A549 (cell line): ENCODE measurements around the gene NKIRAS1. TPM values are rescaled to one million over a fixed set of nuclear protein-coding genes. Genes with fewer than 3 reads are reported as not detected.

ENCODE experiments used
- BHLHE40 ChIP-seq: IDR thresholded peaks from 2 replicates; pipeline ENCODE4 v1.6.1; 2012; ENCODE audit warnings: low read depth, low read length, inconsistent platforms
- CBX8 ChIP-seq: fragments of 200-600 bp; sonication (generic); IDR thresholded peaks from 2 replicates; pipeline ENCODE4 v1.6.1; 2016
- CHD2 ChIP-seq: fragments of 150-350 bp; IDR thresholded peaks from 2 replicates; pipeline ENCODE4 v1.6.1; 2014; ENCODE audit warnings: low read length; ENCODE audit not compliant: partially characterized antibody
- EHF ChIP-seq: fragments of 250-450 bp; sonication (Bioruptor Pico); IDR thresholded peaks from 2 replicates; pipeline ENCODE4 v1.5.0; 2020; ENCODE audit warnings: mild to moderate bottlenecking
- ELK1 ChIP-seq: fragments of 150-350 bp; IDR thresholded peaks from 2 replicates; pipeline ENCODE4 v1.6.1; 2014; ENCODE audit warnings: low read depth, mild to moderate bottlenecking, low read length
- HEYL ChIP-seq: fragments of 250-450 bp; sonication (Bioruptor Pico); IDR thresholded peaks from 2 replicates; pipeline ENCODE4 v1.8.0; 2021; ENCODE audit warnings: mild to moderate bottlenecking, moderate library complexity
- HOXB13 ChIP-seq: fragments of 250-450 bp; sonication (Bioruptor Pico); IDR thresholded peaks from 2 replicates; pipeline ENCODE4 v1.5.0; 2020; ENCODE audit warnings: low read depth, mild to moderate bottlenecking, moderate library complexity
- JUN ChIP-seq, 2 experiments: fragments of >200 bp; sonication (Bioruptor Twin); formaldehyde crosslinking; IDR thresholded peaks; 2 replicates in 1 of 2; 3 replicates in 1 of 2; pipeline ENCODE4 v1.6.1; 2016 to 2017
- KDM1A ChIP-seq: fragments of 200-600 bp; sonication (generic); IDR thresholded peaks from 2 replicates; pipeline ENCODE4 v1.6.1; 2016; ENCODE audit warnings: low read depth, mild to moderate bottlenecking
- MAX ChIP-seq: IDR thresholded peaks from 2 replicates; pipeline ENCODE4 v1.6.1; 2012
- NFE2L2 ChIP-seq: fragments of 150-350 bp; conservative IDR thresholded peaks from 2 replicates; pipeline ENCODE4 v1.6.1; 2014; ENCODE audit warnings: low read length
- NPAS2 ChIP-seq: fragments of 250-450 bp; sonication (Bioruptor Pico); IDR thresholded peaks from 2 replicates; pipeline ENCODE4 v1.8.0; 2022; ENCODE audit warnings: mild to moderate bottlenecking, moderate library complexity, borderline replicate concordance
- PHF8 ChIP-seq: fragments of 200-600 bp; sonication (generic); IDR thresholded peaks from 2 replicates; pipeline ENCODE4 v1.6.1; 2016; ENCODE audit warnings: low read depth, mild to moderate bottlenecking, antibody characterized with exemption, moderate library complexity, borderline replicate concordance
- RCOR1 ChIP-seq: fragments of 150-350 bp; IDR thresholded peaks from 2 replicates; pipeline ENCODE4 v1.6.1; 2014; ENCODE audit warnings: antibody characterized with exemption, low read length, low read depth
- REST ChIP-seq: fragments of 200-600 bp; sonication (generic); IDR thresholded peaks from 2 replicates; pipeline ENCODE4 v1.6.1; 2016; ENCODE audit warnings: antibody characterized with exemption, mild to moderate bottlenecking, moderate library complexity
- RFX5 ChIP-seq: fragments of 450-650 bp; IDR thresholded peaks from 2 replicates; pipeline ENCODE4 v1.7.1; 2014; ENCODE audit warnings: antibody characterized with exemption, mild to moderate bottlenecking, moderate library complexity
- RNF2 ChIP-seq: fragments of 200-600 bp; sonication (generic); IDR thresholded peaks from 2 replicates; pipeline ENCODE4 v1.6.1; 2016; ENCODE audit warnings: low read depth, mild to moderate bottlenecking, antibody characterized with exemption, moderate library complexity, borderline replicate concordance
- polyA plus RNA-seq, 4 experiments: library from polyadenylated mRNA; depleted of rRNA in 3 of 4; stranded (reverse); fragments of >200 nt; fragmentation: RNase III in 1 of 4; extraction: RNeasy Plus Mini Kit Qiagen cat#74134 plus additional on column Dnase treatment in 1 of 4; gene quantifications; 2 replicates in 3 of 4; 3 replicates in 1 of 4; pipeline ENCODE4 v1.2.3, GENCODE V29; 2011 to 2017
- TF ChIP-seq, protein P1 (sequence below): fragments of 250-450 bp; sonication (Bioruptor Pico); IDR thresholded peaks from 2 replicates; pipeline ENCODE4 v1.5.0; 2021; ENCODE audit warnings: mild to moderate bottlenecking, moderate library complexity, borderline replicate concordance
- TF ChIP-seq, protein P2 (sequence below): IDR thresholded peaks from 2 replicates; pipeline ENCODE4 v1.6.1; 2012
- TF ChIP-seq, protein P3 (sequence below): IDR thresholded peaks from 2 replicates; pipeline ENCODE4 v1.6.1; 2012; ENCODE audit warnings: low read depth, borderline replicate concordance
- TF ChIP-seq, protein P4 (sequence below): fragments of 450-650 bp; IDR thresholded peaks from 2 replicates; pipeline ENCODE4 v1.6.1; 2014; ENCODE audit warnings: antibody characterized with exemption

NKIRAS1 gene
- polyA plus RNA-seq, 2 of the 4 experiments (the other 2 are of a cell fraction), result 15.5 to 16.8 TPM

GRCh38 chr3:23916886-23917678 is at the start of gene NKIRAS1, which contains the start of gene RPL15 (continued):
- TF ChIP-seq, protein P1, sequence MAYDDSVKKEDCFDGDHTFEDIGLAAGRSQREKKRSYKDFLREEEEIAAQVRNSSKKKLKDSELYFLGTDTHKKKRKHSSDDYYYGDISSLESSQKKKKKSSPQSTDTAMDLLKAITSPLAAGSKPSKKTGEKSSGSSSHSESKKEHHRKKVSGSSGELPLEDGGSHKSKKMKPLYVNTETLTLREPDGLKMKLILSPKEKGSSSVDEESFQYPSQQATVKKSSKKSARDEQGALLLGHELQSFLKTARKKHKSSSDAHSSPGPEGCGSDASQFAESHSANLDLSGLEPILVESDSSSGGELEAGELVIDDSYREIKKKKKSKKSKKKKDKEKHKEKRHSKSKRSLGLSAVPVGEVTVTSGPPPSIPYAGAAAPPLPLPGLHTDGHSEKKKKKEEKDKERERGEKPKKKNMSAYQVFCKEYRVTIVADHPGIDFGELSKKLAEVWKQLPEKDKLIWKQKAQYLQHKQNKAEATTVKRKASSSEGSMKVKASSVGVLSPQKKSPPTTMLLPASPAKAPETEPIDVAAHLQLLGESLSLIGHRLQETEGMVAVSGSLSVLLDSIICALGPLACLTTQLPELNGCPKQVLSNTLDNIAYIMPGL (CRISPR knock-in tag), result peak; percentile 22; the same call in 1 of the 2 replicates
- peak; percentile 14; the same call in 1 of the 2 replicates for TF ChIP-seq REST
- TF ChIP-seq, protein P2, sequence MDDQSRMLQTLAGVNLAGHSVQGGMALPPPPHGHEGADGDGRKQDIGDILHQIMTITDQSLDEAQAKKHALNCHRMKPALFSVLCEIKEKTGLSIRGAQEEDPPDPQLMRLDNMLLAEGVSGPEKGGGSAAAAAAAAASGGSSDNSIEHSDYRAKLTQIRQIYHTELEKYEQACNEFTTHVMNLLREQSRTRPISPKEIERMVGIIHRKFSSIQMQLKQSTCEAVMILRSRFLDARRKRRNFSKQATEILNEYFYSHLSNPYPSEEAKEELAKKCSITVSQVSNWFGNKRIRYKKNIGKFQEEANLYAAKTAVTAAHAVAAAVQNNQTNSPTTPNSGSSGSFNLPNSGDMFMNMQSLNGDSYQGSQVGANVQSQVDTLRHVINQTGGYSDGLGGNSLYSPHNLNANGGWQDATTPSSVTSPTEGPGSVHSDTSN, result 0 out of 2 replicates have a peak, but pooled peaks have one; percentile 43
- no peak for TF ChIP-seq KDM1A
- no peak for TF ChIP-seq NFE2L2
- peak; percentile 75 for TF ChIP-seq CHD2
- no peak for TF ChIP-seq ELK1
- TF ChIP-seq EHF (CRISPR knock-in tag), result 0 out of 2 replicates have a peak, but pooled peaks have one; percentile 46
- no peak for TF ChIP-seq HEYL (CRISPR knock-in tag)
- peak; percentile 92 to 99 for TF ChIP-seq JUN (IDR thresholded peaks at IDR 0.05)
- TF ChIP-seq PHF8, result peak; percentile 97
- TF ChIP-seq, protein P3, sequence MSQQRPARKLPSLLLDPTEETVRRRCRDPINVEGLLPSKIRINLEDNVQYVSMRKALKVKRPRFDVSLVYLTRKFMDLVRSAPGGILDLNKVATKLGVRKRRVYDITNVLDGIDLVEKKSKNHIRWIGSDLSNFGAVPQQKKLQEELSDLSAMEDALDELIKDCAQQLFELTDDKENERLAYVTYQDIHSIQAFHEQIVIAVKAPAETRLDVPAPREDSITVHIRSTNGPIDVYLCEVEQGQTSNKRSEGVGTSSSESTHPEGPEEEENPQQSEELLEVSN, result peak; percentile 82
- no peak for TF ChIP-seq NPAS2 (CRISPR knock-in tag)
- TF ChIP-seq RFX5, result no peak
- no peak for TF ChIP-seq RNF2
- no peak for TF ChIP-seq HOXB13 (CRISPR knock-in tag)
- no peak for TF ChIP-seq CBX8
- no peak for TF ChIP-seq BHLHE40
- TF ChIP-seq MAX, result peak; percentile 97
- no peak for TF ChIP-seq RCOR1
- TF ChIP-seq, protein P4, sequence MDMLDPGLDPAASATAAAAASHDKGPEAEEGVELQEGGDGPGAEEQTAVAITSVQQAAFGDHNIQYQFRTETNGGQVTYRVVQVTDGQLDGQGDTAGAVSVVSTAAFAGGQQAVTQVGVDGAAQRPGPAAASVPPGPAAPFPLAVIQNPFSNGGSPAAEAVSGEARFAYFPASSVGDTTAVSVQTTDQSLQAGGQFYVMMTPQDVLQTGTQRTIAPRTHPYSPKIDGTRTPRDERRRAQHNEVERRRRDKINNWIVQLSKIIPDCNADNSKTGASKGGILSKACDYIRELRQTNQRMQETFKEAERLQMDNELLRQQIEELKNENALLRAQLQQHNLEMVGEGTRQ, result 0 out of 2 replicates have a peak, but pooled peaks have one; percentile 10
